ENCODE data around the gene TCTN3. TPM values are rescaled to one million over a fixed set of nuclear protein-coding genes. Genes with fewer than 3 reads are reported as not detected.
A peak's percentile ranks its signal among the peaks of the same experiment; 100 is the strongest.

Gene TCTN3
- 10 to 100 TPM in 3 of 4 donors, 1 to 10 TPM in 1; 6.8 to 21.1 (median 16.7) TPM for total RNA-seq

- 0% methylated on average over 8 to 21 of the region's 53 CpGs for WGBS, 2 donors
- H3K27ac ChIP-seq, result peak within 1 kb of the TSS; percentile 85 to 90 (median 88)
- H3K36me3 ChIP-seq, result peaks cover 0 to 35% (median 0%) of the 10 kb centered on the region in 3 donors
- H3K9me3 ChIP-seq, result no peaks in the 10 kb centered on the region
- peak within 1 kb of the TSS; percentile 71 to 85 (median 82) for H3K4me3 ChIP-seq
- DNase-seq, result peak; percentile 93
- TF ChIP-seq POLR2A (IDR thresholded peaks at IDR 0.05) (peak in 2 of 4 donors; percentile 79), CTCF (IDR thresholded peaks at IDR 0.05) (peak; percentile 98 to 100 (median 100))
- H3K4me1 ChIP-seq, result peaks cover 0 to 42% (median 18%) of the 10 kb centered on the region in 3 donors
- no peaks in the 10 kb centered on the region for H3K27me3 ChIP-seq
- intact Hi-C loops (cut with DNase I), result loop anchor here (2.0 kb wide), 1 partner anchor 149 kb away; no protein-coding TSS in a partner anchor
Observed at GRCh38 chr10:95693668-95694534, at the start of gene TCTN3. Gene TCTN3 (minus strand): TSS chr10:95693927. CDS start chr10:95693899, 28 bp downstream.

- 79 to 89% methylated on average over 2 of the region's 2 CpGs for WGBS, 2 donors
- Histone ChIP-seq H3K36me3 (no peaks in the 10 kb centered on the region), H3K9me3 (no peaks in the 10 kb centered on the region), H3K4me1 (peaks cover 0 to 22% (median 0%) of the 10 kb centered on the region in 3 donors), H3K27me3 (no peaks in the 10 kb centered on the region), H3K27ac (peak overlapping the region in 3 of 4 donors; percentile 62 to 76 (median 63)), H3K4me3 (no peak overlapping the region)
- no peak for DNase-seq
- TF ChIP-seq CTCF (IDR thresholded peaks at IDR 0.05) (no peak), POLR2A (IDR thresholded peaks at IDR 0.05) (no peak)
- intact Hi-C loops (cut with DNase I), result no loop called here
Observed at GRCh38 chr10:95742962-95743535, 49.3 kb upstream of the TCTN3 start.

GRCh38 chr10:95742485-95742884 is 48.8 kb upstream of the TCTN3 start:
- Histone ChIP-seq H3K36me3 (no peaks in the 10 kb centered on the region), H3K27ac (peak overlapping the region in 2 of 4 donors; percentile 63 to 76), H3K9me3 (no peaks in the 10 kb centered on the region), H3K4me1 (peaks cover 0 to 22% (median 0%) of the 10 kb centered on the region in 3 donors), H3K4me3 (no peak overlapping the region), H3K27me3 (no peaks in the 10 kb centered on the region)
- TF ChIP-seq CTCF (IDR thresholded peaks at IDR 0.05), result no peak
- TF ChIP-seq POLR2A (IDR thresholded peaks at IDR 0.05), result no peak
- WGBS, 2 donors, result 20 to 27% methylated on average over 3 of the region's 3 CpGs
- DNase-seq, result no peak
- intact Hi-C loops (cut with DNase I), result no loop called here

GRCh38 chr10:95741807-95742467 is 48.2 kb upstream of the TCTN3 start:
- WGBS, 2 donors, result 9 to 10% methylated on average over 6 of the region's 6 CpGs
- H3K4me1 ChIP-seq, result peaks cover 0 to 22% (median 0%) of the 10 kb centered on the region in 3 donors
- H3K4me3 ChIP-seq, result no peak overlapping the region
- no peak for TF ChIP-seq POLR2A (IDR thresholded peaks at IDR 0.05)
- peak in 1 of 6 experiments; percentile 21 for TF ChIP-seq CTCF (IDR thresholded peaks at IDR 0.05)
- intact Hi-C loops (cut with DNase I), result no loop called here
- H3K27ac ChIP-seq, result peak overlapping the region in 3 of 4 donors; percentile 55 to 76 (median 63)
- no peaks in the 10 kb centered on the region for H3K9me3 ChIP-seq
- H3K36me3 ChIP-seq, result no peaks in the 10 kb centered on the region
- no peak for DNase-seq
- no peaks in the 10 kb centered on the region for H3K27me3 ChIP-seq

Data from esophagus squamous epithelium (tissue), 5 donors.